HG03025 (cell line): ENCODE measurements around the gene METTL24.
"Not testable (repeated sequence)": the region's sequence is repeated elsewhere in the genome, so short reads cannot be mapped to it uniquely, and the experiment has no call there.

Source experiments
- ATAC-seq: cut with Tn5 transposase; IDR thresholded peaks from one replicate; pipeline ENCODE4 v1.9.1; 2021; ENCODE audit warnings: mild to moderate bottlenecking, moderate library complexity; ENCODE audit not compliant: unreplicated experiment, low FRiP score

Gene METTL24

DNA sequence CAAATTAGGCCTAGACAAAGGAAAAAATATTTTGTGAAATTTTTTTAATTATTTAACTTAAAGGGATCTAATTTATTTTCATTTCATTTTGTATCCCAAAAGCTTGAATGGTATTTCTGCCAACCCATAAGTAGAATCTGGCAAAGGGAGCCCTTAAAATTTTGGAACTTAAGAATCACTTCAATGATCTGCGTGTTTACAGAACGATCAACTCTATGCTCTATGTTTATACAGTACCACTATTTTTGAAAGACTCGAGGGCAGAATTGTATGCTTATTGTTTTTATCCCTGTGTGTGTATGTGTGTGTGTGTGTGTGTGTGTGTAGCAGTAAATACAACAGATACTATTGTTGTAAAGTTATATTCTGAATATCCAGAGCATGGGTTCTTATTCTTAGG is 39.2 kb downstream of the METTL24 start:
- ATAC-seq: no peak

DNA sequence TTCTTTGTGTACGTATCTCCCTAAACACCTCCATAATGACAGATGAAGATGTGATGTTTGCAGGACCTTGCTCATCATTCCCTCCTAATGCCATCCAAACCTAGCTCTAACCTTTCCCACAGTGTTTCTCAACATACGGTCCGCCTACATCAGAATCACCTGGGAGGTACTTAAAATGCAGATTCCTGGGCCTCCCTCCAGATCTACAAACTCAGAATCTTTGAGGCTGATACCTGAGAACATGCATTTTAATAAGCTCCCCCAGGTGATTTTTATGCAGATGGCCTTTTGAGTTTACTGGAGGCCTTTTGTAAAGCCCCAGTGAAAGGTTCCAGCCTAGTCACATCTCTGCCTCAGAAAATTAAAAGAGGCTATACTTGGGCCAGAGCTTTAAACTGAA is 40.5 kb downstream of the METTL24 start:
- no peak for ATAC-seq

DNA sequence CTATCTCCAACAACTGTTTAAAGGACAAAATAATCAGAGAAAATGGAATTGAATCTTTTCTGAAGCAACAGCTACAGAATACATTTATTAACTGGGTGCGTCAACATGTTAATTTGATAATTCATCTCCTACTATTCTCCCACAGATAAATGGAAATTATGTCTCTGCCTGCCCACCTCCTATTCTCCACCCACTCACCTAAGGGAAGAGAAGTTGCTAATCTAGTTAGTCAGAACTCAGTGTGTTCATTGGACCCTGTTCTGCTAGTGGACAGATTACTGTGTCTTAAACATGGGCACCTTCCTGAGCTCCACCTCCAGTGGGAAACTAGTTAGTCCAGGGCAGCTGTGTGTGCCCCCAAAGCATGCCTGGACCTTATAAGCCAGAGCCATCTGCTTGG is 41.0 kb downstream of the METTL24 start:
- no peak for ATAC-seq

GRCh38 chr6:110315869-110316398 is 42.2 kb downstream of the METTL24 start:
- no peak for ATAC-seq

GRCh38 chr6:110315207-110315868 is 42.8 kb downstream of the METTL24 start:
- no peak for ATAC-seq

GRCh38 chr6:110310861-110311446 is 47.2 kb downstream of the METTL24 start:
- ATAC-seq: no peak

DNA sequence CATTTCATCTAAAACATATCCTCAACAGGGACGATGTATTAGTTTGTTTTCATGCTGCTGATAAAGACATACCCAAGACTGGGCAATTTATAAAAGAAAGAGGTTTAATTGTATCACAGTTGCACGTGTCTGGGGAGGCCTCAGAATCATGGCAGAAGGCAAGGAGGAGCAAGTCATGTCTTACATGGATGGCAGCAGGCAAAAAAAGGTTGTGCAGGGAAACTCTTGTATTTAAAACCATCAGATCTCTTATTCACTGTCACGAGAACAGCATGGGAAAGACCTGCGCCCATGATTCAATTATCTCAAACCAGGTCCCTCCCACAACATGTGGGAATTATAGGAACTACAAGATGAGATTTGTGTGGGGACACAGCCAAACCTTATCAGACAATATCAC is 48.7 kb downstream of the METTL24 start:
- not testable (repeated sequence) for ATAC-seq

DNA sequence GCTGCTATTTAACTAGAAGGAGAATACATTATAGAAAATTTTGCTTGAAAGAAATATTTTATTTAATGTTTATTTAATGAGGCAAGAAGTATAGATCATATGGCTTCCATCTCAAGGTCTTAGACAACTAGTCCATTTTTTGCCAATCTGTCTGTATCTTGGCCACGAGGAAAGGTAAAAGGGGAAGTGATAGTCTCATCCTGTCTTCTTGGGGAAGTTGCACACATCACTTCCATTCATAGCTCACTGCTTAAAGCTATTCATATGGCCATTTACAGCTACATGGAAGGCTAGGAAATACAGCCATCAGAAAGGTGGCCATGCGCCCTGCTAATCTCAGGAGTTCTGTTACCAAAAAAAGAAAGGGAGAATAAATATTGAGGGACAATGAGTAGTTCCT is 50.8 kb downstream of the METTL24 start:
- ATAC-seq: no peak

- not testable (repeated sequence) for ATAC-seq
Measured at GRCh38 chr6:110305832-110306231, 52.3 kb downstream of the METTL24 start.

GRCh38 chr6:110303692-110304091 is 54.5 kb downstream of the METTL24 start:
- ATAC-seq: not testable (repeated sequence)

GRCh38 chr6:110298916-110299315 is 59.2 kb downstream of the METTL24 start:
- no peak for ATAC-seq

- ATAC-seq: no peak
Measured at GRCh38 chr6:110298411-110298810, 59.7 kb downstream of the METTL24 start.

- no peak for ATAC-seq
Measured at GRCh38 chr6:110296241-110297025, 61.7 kb downstream of the METTL24 start.

GRCh38 chr6:110295451-110296165 is 62.5 kb downstream of the METTL24 start:
- no peak for ATAC-seq

DNA sequence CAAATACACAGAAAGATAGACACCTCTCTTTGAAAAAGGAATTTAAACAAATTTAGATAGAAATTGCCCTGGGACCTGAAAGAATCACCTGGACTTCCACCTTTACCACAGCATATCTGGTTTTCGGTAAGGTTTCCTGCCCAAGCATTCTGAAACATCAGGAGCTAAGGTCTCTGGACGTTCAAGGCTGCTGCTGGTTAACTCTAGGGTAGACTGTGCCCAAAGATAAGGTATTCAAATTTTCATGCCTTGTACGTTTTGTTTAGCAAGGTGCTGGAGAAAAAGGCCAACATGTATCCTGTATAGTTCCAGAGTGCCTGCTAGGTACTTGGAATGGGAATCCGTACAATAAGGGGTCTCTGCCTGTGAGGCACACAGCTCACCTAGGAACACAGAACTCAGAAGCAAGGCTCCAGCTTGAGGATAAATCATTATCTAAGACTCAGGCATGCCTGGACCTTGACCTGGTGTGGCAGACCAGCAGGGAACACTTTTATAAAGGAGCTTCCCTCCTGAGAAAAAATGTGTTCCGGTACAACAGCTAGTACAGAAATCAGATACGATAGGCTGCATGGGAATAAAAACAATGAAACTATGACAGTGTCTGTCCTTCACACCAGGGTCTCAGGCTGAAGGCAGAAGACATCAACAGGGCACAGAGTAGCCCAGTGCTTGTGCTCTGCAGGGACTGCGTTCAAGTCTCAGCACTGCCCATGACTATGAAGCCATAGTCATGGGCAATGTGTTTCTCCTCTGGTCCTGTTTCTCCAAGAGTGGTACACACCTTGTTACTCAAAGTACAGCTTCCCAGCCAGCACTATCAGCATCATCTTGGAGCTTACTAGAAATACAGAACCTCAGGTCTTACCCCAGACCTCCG is 70.4 kb downstream of the METTL24 start:
- no peak for ATAC-seq

- ATAC-seq: no peak
Measured at GRCh38 chr6:110285306-110286060, 72.7 kb downstream of the METTL24 start.

GRCh38 chr6:110284855-110285254 is 73.3 kb downstream of the METTL24 start:
- no peak for ATAC-seq

DNA sequence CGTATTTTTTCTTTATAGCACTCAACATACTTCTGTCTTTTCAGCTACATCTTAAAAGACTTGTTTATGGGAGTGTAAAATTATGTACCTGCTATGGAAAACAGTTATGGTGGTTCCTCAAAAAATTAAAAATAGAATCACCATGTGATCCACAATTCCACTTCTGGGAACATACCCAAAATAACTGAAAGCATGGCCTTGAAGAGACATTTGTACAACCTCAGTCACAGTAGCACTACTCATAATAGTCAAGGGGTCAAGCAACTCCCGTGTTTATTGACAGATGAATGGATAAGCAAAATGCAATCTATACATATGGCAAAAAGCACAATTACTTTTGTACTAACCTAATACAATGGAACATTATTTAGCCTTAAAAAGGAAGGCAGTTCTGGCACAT is 74.5 kb downstream of the METTL24 start:
- ATAC-seq: no peak

DNA sequence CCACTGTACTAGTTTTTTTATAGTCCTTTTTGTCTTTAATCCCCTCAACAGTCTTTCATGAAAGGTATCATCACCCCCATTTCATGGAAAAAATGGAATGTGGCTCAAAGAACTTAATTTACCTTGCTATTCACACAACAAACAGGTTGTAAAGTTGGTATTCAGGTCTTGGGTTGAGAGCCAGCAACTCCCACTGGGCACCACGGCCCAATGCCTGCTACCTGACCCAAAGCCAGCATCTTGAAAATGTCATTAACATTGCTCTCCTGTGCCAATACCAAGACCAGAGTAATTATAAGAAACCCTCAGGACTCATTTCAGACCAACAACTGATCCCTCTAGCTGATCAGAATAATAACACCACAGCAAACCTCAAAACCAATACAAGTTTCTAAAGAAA is 75.7 kb downstream of the METTL24 start:
- ATAC-seq: no peak
